NCI-H748 (cell line): ENCODE data around the gene TRAPPC8.
"Not testable (repeated sequence)": the region's sequence is repeated elsewhere in the genome, so short reads cannot be mapped to it uniquely, and the experiment has no call there.

Experiments
- DNase-seq: peaks from one replicate; lab custom pipeline; 2025; ENCODE audit not compliant: unreplicated experiment; lab: John Stamatoyannopoulos, UW

TRAPPC8 gene

DNA sequence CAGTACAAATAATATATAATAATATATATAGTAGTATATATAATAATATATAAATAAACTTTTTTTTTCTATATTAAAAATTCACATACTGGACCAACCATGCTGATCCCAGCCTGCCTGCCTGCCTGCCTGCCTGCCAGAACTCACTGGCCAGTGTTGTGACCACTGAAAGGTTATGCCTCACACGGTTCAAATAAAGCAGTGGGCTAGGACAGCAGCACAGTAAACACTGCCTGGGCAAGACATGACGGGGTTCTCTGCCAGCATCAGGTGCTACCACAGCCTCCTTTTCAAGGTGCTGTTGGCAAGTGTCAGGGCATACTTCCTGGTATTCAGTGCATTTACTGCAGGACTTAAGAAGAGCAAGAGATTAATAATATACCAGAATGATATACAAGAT, 67.6 kb downstream of the TRAPPC8 start:
- DNase-seq: no peak

DNA sequence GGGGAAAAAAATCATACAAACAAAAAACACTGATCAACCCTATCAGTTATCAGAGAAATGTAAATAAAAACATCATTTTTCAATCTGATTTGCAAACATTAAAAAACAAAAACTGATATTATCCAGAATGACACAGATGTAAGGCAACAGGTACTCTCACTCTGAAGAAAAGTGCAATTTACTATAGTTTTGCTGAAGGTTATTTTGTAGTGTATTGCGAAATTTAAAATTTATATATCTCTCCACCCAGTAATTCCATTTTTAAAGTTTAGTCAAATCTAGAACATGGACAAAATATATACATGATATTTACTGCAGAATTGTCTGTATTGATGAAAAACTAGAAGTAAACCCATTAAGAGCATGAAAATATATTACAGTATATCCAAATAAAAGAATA, 79.8 kb downstream of the TRAPPC8 start:
- no peak for DNase-seq

DNA sequence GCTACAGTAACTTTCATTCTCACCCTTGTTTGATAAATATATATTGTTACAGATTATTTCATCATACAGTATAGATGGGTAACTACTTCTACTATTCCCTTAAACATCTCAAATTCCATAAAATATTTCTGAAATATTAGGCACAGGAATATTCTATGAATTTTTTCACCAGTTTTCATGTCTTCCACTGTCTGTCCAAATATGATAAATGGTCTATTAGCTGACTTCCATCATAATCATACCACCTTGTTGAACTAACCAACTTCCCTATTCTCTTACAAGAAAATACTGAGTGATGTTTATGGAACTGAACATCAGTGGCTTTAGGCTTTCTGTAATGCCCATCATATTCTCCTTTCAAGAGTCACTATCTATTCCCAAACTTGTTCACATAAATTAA, 82.4 kb downstream of the TRAPPC8 start:
- DNase-seq: no peak

DNA sequence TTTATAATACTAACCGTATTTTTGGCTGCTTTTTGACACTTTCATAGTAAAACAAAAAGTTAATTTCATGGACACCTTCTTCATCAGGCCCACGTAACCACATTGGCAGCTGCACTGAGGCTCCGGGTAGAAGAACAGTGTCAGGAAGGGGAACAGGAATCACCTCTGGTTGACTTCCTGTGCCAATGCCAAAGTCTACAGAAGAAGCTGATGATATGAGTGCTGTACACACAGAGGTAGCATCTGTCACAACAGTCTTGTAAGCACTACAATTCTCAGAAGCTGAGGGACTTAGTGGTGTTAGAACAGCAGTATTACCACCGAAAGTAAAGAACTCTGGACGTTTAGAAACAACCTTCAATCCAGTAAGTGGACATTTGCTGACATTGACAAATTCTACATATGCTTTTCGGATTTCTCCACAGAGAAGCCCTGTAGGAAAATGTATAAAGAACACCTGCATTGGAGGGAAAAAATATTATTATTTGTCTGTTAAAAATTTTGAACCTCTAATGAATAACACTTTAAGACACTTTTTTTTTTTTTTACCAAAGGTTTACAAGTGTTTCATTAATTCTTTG, 85.3 kb downstream of the TRAPPC8 start:
- no peak for DNase-seq

DNA sequence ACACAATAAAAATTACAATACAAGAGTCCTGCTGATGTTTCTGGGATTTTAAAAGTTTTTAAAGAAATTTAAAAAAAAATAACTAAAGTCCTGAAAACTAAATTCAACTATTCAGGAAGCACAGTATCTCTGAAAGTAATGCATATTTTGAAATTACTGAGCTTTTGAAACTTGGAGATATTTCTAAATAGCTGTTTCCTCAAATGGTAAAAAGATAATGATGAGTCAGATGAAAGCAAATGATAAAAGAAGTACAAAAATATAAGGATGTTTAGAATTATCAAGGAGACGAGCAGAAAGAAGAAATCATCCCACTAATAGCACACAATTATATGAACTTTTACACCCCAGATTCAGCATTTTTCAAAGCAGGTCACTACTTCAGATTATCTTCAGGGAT, 92.1 kb downstream of the TRAPPC8 start:
- DNase-seq: no peak

DNA sequence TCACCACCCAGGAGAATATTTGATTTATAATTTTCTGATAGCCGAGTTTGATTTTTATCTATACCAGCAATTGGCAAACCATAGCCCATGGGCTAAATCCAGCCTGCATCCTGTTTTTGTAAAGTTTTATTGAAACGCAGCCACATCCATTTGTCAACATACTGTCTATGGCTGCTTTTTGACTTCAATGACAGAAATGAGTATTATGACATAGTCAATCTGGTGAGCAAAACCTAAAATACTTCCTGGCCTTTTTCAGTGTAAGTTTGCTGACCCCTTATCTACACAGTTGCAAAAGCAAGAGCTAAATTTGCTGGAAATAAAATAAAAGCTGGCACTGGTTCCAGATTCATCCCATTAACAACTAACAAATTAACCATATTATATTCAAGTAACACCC, 102.4 kb downstream of the TRAPPC8 start:
- no peak for DNase-seq

DNA sequence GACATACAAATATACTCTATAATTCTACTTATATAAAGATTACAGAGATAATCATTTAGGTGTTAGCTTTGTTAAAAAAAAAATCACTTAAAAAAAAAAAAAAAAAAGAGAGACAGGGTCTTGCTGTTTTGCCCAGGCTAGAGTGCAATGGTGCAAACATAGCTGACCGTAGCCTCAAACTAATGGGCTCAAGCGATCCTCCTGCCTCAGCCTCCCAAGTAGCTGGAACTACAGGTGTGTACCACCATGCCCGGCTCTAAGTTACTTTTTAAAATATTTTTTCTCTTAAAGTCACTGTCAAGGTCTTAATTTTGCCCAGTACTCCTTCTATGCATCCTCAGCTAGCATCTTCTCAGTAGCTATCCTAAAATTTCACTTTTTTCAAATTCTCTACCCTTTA, 105.0 kb downstream of the TRAPPC8 start:
- DNase-seq: no peak

DNA sequence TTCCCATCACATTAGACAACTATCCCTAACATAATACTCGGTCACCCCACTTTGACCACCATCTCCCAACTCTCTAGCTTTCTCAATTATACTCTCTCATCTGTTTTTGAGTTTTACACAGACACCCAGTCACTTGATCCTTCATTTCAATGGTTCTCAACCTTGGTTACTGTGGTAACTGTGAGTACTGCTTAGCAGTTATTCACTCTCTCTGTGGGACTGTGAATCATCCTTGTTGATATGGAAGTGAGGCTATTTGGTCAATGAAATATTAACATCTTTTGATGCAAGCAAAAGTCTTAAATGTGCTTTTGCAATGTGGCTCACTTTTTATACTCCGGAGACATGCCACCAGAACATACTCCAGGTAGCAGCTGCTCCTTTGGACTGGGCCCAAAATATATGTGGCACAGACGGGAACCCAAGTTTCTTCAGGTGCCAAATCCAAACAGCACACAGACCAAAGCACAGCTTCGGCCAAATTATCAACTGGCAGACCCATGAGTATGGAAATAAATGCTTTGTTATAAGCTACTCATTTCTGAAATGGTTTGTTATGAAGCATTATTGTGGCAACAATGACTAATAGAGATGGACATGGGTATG, 107.3 kb downstream of the TRAPPC8 start:
- no peak for DNase-seq

DNA sequence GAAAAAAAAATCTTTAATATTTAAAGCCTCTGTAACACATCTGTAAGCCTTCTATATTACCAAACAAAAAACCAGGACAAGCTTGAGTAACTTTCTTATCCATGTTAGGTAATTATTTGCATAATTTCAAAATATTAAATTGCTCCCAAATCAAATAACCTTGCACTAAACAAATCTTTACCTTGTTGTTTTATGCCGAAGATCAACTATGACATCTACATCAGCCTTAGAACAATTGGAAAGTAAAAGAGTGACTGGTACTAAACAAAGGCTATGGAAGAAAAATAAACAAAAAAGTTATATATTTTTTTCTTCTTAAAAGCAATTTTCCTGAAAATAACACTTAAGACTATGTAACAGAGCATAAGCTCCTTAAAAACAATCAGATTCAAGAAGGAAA, 111.0 kb downstream of the TRAPPC8 start:
- DNase-seq: no peak

DNA sequence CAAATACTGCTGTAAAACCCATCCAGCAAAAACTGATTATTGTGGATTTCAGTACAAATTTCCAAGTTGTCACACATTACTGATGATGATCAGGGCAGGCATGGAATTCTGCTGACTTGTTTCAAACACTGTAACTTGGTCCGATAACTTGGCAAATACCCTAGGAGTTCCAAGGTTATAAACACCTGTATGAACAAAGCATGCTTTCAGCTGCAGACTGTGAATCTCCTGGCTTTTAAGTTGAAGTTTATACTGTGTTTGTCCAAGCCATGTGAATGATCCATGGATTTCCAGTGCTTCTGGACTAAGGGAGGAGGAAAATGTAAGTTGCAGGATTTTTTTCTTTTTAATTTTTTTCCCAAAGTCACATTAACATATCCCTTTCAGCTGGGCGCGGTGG, 112.2 kb downstream of the TRAPPC8 start:
- DNase-seq: no peak

DNA sequence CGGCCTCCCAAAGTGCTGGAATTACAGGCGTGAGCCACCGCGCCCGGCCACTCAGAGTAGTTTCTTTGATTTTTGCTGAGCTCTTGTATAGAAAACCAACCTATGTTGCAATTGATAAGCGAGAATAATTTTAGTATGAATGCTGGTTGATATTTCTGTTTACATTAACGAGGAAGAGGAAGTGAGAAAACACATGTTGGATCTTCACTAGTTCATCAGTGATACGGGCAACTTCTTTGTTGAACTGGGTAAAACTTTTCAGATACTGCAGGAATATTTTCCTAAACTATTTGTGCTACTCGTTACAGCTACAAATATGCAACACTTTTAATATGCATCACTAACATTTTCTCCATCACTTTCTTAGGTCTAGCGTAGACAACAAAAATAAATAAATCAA, 114.3 kb downstream of the TRAPPC8 start:
- no peak for DNase-seq

DNA sequence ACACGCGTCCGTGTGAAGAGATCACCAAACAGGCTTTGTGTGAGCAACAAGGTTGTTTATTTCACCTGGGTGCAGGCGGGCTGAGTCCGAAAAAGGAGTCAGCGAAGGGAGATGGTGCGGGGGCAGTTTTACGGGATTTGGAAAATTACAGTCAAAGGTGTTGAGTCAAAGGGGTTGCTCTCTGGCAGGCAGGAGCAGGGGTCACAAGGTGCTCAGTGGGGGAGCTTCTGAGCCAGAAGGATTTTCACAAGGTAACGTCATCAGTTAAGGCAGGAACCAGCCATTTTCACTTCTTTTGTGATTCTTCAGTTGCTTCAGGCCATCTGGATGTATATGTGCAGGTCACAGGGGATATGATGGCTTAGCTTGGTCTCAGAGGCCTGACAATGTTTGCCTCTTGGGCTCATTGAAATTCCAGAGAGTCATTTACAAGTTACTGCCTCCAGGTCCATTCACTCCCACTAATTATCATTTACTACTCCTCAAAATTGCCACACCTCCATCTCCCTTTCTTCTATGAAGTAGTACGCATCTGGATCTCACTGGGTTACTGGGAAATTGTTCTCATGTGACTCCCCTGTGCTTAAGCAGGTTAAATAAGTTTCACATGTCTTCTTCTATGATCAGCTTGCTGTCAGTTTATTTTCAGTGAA, 116.1 kb downstream of the TRAPPC8 start:
- DNase-seq: not testable (repeated sequence)

DNA sequence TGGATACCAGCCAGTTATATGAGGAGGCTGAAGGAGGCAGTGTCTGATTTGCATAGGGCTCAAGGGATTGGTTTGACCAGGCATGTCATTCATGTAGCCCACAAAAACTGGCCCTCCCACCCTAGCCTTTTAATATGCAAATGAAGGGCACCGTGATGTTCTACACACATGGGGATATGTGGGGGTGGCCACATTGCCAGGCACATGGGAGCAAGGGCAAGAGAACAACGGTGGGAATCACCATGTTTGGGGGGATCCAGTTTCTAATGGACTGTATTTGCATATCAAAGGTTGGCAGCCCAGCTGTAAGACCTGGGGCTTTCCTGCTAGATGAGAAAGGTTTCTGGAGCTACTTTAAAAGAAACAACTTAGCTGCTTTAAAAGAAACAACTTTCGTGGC, 117.2 kb downstream of the TRAPPC8 start:
- no peak for DNase-seq

DNA sequence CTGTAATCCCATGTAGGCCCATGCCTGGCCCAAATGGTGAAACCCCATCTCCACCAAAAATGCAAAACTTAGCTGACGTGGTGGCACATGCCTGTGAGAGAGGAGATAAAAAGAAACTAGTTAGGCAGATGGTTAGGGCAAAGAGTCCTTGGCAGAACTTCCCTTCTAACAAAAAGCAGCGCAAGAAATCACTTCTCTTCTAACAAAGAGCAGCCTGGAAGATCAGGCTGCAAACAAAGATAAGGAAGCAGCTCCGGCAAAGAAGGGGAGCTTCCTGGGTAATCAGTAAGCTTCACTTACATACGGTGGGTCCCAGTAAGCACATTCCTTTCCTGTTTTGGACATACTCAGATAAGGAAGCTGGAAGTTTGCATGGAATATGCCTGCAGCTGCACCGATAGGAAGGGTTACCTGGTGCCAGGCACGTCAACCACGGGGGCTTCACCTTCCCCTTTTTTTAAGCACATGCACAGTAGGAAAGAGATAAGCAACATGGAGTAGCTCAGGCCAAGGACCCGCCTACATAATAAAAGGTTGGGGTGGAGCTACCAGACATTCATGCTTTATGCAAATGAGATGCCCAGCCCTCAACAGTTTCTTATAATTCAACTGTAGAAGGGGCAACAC, 121.3 kb downstream of the TRAPPC8 start:
- no peak for DNase-seq

DNA sequence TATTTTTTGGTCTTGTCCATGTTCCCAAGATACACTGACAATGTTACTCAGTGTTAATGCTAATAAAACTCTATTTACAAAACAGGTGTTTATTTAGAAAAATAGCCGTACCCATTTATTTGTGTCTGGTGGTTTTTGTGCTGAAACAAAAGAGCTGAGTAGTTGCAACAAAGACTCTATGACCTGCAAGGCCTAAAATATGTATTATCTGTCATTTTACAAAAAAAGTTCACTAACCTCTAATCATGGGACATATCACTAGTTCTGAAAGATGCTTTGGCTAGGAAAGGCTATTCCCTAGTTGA, 123.1 kb downstream of the TRAPPC8 start:
- DNase-seq: no peak

DNA sequence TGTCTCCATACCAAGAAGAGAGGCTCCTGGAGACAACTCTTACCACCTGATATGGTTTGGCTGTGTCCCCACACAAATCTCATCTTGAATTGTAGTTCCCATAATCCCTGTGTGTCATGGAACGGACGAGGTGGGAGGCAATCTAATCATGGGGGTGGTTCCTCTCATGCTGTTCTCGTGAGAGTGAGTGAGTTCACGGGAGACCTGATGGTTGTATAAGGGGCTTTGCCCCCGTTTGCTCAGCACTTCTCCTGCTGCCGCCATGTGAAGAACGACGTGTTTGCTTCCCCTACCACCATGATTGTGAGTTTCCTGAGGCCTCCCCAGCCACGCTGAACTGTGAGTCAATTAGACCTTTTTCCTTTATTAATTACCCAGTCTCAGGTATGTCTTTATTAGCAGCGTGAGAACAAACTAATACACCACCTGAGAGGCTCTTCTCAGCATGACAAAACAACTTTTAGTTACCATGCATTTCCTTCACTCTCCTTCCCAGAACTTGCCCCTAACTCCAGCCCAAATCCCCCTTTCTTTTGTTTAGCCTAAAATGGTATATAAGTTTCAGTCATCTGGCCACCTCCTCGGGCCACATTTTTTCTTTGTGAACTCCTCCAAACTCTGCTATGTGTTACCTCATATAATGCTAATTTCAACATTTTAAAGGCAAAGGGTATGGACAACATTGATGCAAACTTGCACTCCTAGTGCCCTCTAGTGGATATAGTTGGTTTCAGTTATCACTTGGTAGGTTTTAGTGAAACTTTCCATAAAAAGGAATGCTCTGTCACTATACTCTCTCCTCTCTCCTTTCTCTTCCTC, 123.6 kb downstream of the TRAPPC8 start:
- DNase-seq: peak; percentile 53

DNA sequence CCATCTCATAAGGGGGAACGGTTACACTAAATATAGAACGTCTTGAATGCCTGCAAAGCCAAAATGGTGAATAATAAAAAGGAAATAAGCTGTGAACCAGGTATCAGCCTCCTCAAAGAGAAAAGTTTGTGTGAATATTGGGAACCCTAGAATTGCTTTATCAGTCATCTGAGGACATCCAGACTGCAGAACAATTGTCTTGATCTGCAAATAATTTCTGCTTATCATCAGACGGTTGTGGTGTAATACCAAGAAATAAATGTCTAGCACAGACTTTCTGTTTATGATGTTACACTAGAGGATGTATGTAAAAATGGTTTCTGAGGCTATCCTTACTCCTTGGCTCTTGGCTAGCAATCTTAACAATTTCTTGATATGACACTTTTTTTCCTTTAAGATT, 128.8 kb downstream of the TRAPPC8 start:
- DNase-seq: no peak

DNA sequence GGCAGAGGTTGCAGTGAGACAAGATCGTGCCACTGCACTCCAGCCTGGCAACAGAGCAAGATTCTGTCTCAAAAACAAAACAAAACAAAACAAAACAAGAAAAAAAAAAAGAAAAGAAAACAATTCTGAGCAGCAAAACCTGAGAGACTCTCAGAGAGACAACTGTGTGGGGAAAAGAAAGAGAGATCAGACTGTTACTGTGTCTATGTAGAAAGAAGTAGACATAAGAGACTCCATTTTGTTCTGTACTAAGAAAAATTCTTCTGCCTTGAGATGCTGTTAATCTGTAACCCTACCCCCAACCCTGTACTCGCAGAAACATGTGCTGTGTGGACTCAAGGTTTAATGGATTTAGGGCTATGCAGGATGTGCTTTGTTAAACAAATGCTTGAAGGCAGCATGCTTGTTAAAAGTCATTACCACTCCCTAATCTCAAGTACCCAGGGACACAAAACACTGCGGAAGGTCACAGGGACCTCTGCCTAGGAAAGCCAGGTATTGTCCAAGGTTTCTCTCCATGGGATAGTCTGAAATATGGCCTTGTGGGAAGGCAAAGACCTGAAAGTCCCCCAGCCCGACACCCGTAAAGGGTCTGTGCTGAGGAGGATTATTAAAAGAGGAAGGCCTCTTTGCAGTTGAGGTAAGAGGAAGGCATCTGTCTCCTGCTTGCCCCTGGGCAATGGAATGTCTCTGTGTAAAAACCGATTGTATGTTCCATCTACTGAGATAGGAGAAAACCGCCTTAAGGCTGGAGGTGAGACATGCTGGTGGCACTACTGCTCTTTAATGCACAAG, 132.4 kb downstream of the TRAPPC8 start:
- not testable (repeated sequence) for DNase-seq

DNA sequence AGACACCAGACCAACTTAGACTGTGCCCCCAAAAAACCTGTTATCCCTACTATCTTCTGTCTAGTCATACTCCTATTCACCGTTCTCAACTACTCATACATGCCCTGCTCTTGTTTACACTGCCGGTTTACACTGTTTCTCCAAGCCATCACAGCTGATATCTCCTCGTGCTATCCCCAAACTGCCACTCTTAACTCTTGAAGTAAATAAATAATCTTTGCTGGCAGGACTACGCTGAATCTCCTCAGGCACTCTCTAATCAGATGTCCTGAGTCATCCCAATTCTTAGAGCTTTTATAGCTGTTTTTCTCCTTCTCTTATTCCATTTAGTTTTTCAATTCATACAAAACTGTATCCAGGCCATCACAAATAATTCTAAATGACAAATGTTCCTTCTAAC, 133.9 kb downstream of the TRAPPC8 start:
- DNase-seq: not testable (repeated sequence)

DNA sequence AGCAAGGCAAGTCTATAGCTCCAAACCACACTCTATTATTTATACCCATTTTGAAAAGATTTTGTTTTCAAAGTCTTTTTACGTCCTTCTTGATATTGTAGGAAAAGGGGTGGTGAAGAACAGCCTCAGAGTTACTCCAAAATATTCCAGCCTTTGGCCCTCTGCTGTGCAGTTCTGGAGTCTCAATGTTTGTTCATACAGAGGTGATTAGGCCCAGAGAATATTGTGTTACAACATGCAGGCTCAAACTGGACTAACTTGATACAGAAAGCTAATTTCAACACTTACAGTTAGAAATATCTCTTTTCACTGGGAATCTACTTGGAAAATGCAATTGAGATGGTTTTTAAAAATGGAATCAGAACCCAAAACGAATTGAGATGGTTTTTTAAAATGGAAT, 141.8 kb downstream of the TRAPPC8 start:
- DNase-seq: peak; percentile 14

DNA sequence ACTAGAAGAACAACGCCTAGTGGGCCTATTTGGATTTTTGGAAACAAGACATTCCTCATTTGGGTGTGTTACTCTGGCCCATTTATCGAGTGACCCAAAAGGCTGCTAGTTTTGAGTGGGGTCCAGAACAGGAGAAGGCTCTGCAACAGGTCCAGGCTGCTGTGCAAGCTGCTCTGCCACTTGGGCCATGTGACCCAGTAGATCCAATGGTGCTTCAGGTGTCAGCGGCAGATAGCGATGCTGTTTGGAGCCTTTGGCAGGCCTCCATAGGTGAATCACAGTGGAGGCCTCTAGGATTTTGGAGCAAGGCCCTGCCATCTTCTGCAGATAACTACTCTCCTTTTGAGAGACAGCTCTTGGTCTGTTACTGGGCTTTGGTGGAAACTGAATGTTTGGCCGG, 143.7 kb downstream of the TRAPPC8 start:
- DNase-seq: not testable (repeated sequence)
